CD4-positive, CD25-positive, alpha-beta regulatory T cell (primary cell): ENCODE measurements around the gene MRS2. TPM values are rescaled to one million over a fixed set of nuclear protein-coding genes. Genes with fewer than 3 reads are reported as not detected.
"Not testable (repeated sequence)": the region's sequence is repeated elsewhere in the genome, so short reads cannot be mapped to it uniquely, and the experiment has no call there.

Experiments
- ATAC-seq, 2 donors: fragments of 150-1000 bp; cut with Tn5 transposase; one replicate each; pipeline ENCODE4 v1.10.0; 2021; ENCODE audit warnings: low read depth in 2 of 2, moderate number of reproducible peaks in 2 of 2, moderate library complexity in 1 of 2
- DNase-seq, 3 donors: peaks; one replicate each; pipeline versions ENCODE4 v3.0.0 to v3.0.0-alpha.2; 2012 to 2022; ENCODE audit warnings: mixed read lengths in 1 of 3
- H3K27ac ChIP-seq: one replicate; pipeline ENCODE4 v1.7.0; 2013; ENCODE audit warnings: mild to moderate bottlenecking, low read length; ENCODE audit not compliant: insufficient read depth, poor library complexity, severe bottlenecking
- H3K27me3 ChIP-seq: one replicate; pipeline ENCODE4 v1.7.0; 2013; ENCODE audit warnings: low read length; ENCODE audit not compliant: control insufficient read depth, insufficient read depth
- H3K36me3 ChIP-seq: one replicate; pipeline ENCODE4 v1.7.0; 2013; ENCODE audit warnings: mild to moderate bottlenecking, low read length, moderate library complexity; ENCODE audit not compliant: control insufficient read depth, insufficient read depth
- H3K4me1 ChIP-seq: 2 replicates; pipeline ENCODE4 v1.7.0; 2013; ENCODE audit warnings: mild to moderate bottlenecking, low read length; ENCODE audit not compliant: insufficient read depth, control insufficient read depth, poor library complexity, severe bottlenecking
- H3K4me3 ChIP-seq: one replicate; pipeline ENCODE4 v1.7.0; 2013; ENCODE audit warnings: low read depth, mild to moderate bottlenecking, low read length, moderate library complexity
- H3K9me3 ChIP-seq, 2 experiments: 1 replicate in 1 of 2; 2 replicates in 1 of 2; pipeline ENCODE4 v1.7.0; 2013; ENCODE audit warnings: low read length in 2 of 2, mild to moderate bottlenecking in 1 of 2, moderate library complexity in 1 of 2; ENCODE audit not compliant: control insufficient read depth in 2 of 2
- H3K27ac Mint-ChIP-seq, 3 donors: one replicate each; pipeline ENCODE4 v1.8.0; 2020 to 2022; ENCODE audit warnings: mild to moderate bottlenecking in 3 of 3, mixed read lengths in 3 of 3, moderate library complexity in 2 of 3
- H3K27me3 Mint-ChIP-seq: one replicate; pipeline ENCODE4 v1.8.0; 2022; ENCODE audit warnings: mild to moderate bottlenecking, mixed read lengths
- H3K36me3 Mint-ChIP-seq: one replicate; pipeline ENCODE4 v1.8.0; 2020; ENCODE audit warnings: mixed read lengths
- H3K4me1 Mint-ChIP-seq, 4 donors: one replicate each; pipeline ENCODE4 v1.8.0; 2020 to 2022; ENCODE audit warnings: mixed read lengths in 4 of 4, mild to moderate bottlenecking in 1 of 4
- H3K4me3 Mint-ChIP-seq, 4 donors: one replicate each; pipeline ENCODE4 v1.8.0; 2020 to 2022; ENCODE audit warnings: mild to moderate bottlenecking in 4 of 4, mixed read lengths in 4 of 4, moderate library complexity in 3 of 4
- H3K9me3 Mint-ChIP-seq, 7 donors: one replicate each; pipeline ENCODE4 v1.8.0; 2020 to 2022; ENCODE audit warnings: mixed read lengths in 7 of 7, mild to moderate bottlenecking in 3 of 7, moderate library complexity in 2 of 7
- polyA plus RNA-seq, 4 donors: library from polyadenylated mRNA; unstranded; fragments of 300-500 nt; fragmentation: Illumina TruSeq; gene quantifications; one replicate each; pipeline ENCODE4 v1.2.3, GENCODE V29; 2021
- total RNA-seq: library from RNA; stranded (reverse); gene quantifications from one replicate; pipeline ENCODE4 v1.2.3, GENCODE V29; 2022

The MRS2 gene
- total and polyA plus RNA-seq, 5 donors from 2014 or later = 9.7 to 17.5 (median 16.0) TPM

DNA sequence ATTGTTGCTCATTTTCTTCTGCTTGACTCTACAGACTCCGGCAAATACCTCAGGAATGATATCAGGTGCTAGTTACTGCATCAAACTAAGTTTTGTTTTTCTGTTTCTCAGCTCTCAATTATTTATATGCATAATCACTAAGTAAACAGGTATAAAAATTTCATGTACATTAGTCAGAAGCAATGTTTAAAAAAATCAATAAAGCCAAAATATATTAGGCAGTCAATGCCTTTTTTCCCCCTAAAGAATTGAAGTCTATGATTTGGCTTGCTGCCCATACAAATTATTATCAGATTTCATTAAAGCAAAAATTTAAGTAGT lies 20.6 kb upstream of the MRS2 start:
- H3K36me3 Mint-ChIP-seq = no peaks in the 10 kb centered on the region
- H3K27me3 ChIP-seq = no peaks in the 10 kb centered on the region
- DNase-seq = no peak

DNA sequence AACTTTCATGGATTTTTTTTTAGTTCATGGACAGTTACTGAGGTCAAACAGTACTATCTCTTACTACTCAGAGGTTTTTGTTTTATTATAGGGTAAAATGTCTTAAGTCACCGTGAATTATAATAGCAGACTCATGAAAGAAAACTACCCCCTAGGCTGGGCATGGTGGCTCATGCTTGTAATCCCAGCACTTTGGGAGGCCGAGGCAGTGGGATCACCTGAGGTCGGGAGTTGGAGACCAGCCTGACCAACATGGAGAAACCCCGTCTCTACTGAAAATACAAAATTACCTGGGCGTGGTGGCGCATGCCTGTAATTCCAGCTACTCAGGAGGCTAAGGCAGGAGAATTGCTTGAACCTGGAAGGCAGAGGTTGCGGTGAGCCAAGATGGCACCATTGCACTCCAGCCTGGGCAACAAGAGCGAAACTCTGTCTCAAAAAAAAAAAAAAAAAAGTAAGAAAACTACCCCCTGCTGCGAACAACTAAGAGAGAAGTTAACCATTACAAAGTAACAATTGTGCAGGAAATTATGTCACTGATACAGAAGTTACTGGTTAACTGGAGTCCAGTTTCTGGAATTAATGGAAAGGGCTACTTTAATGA lies 19.7 kb upstream of the MRS2 start:
- not testable (repeated sequence) for H3K4me1 Mint-ChIP-seq, H3K9me3 Mint-ChIP-seq

More for the DNA sequence above, 20.6 kb upstream of the MRS2 start:
- no peaks in the 10 kb centered on the region for H3K4me1 ChIP-seq
- H3K27ac ChIP-seq = no peak overlapping the region
- no peak for ATAC-seq
- no peak overlapping the region for H3K27ac Mint-ChIP-seq
- H3K36me3 ChIP-seq = no peaks in the 10 kb centered on the region
- H3K9me3 Mint-ChIP-seq = peaks cover 0 to 2% (median 0%) of the 10 kb centered on the region in 7 donors
- no peaks in the 10 kb centered on the region for H3K4me1 Mint-ChIP-seq
- H3K27me3 Mint-ChIP-seq = peaks cover 21% of the 10 kb centered on the region
- H3K9me3 ChIP-seq = no peaks in the 10 kb centered on the region
- no peak overlapping the region for H3K4me3 ChIP-seq
- no peak overlapping the region for H3K4me3 Mint-ChIP-seq

GRCh38 chr6:24384369-24385130 lies 18.2 kb upstream of the MRS2 start:
- not testable (repeated sequence) for H3K4me3 Mint-ChIP-seq, H3K27ac Mint-ChIP-seq, ATAC-seq, H3K4me1 ChIP-seq, H3K4me1 Mint-ChIP-seq, H3K27ac ChIP-seq, DNase-seq, H3K36me3 Mint-ChIP-seq, H3K9me3 ChIP-seq, H3K27me3 ChIP-seq, H3K4me3 ChIP-seq, H3K36me3 ChIP-seq, H3K9me3 Mint-ChIP-seq
- H3K27me3 Mint-ChIP-seq = peaks cover 12% of the 10 kb centered on the region

More for the DNA sequence above, 19.7 kb upstream of the MRS2 start:
- not testable (repeated sequence) for H3K4me3 ChIP-seq, H3K36me3 Mint-ChIP-seq, ATAC-seq, DNase-seq, H3K4me3 Mint-ChIP-seq, H3K27ac ChIP-seq, H3K27me3 ChIP-seq, H3K9me3 ChIP-seq, H3K27ac Mint-ChIP-seq, H3K4me1 ChIP-seq, H3K36me3 ChIP-seq
- peaks cover 18% of the 10 kb centered on the region for H3K27me3 Mint-ChIP-seq

DNA sequence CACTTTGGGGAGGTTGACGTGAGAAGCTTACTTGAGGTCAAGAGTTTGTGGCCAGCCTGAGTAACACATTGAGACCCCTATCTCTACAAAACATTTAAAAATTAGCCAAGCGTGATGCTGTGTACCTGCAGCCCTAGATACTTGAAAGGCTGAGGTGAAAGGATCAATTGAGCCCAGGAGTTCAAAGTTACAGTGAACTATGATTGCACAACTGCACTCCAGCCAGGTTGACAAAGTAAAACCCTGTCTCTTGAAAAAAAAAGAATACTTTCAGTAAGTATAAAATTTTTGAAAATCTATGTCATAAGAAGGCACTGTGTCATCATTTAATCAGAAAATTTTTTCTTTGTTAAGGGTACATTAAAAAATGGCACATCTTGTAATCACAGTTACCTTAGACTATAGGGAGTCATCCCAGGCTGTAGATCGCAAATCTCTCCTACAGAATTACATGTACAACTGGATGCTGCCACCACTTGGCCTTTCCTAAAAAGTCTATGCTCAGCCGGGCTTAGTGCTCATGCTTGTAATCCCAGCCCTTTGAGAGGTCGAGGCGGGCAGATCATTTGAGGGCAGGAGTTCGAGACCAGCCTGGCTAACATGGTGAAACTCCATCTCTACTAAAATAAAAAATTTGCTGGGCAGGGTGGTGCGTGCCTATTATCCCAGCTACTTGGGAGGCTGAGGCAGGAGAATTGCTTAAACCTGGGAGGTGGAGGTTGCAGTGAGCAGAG lies 17.0 kb upstream of the MRS2 start:
- Mint-ChIP-seq H3K36me3 (no peaks in the 10 kb centered on the region), H3K27ac (no peak overlapping the region), H3K4me3 (no peak overlapping the region), H3K4me1 (no peaks in the 10 kb centered on the region), H3K9me3 (peaks cover 0 to 2% (median 0%) of the 10 kb centered on the region in 7 donors), H3K27me3 (peaks cover 12% of the 10 kb centered on the region)
- Histone ChIP-seq H3K9me3 (no peaks in the 10 kb centered on the region), H3K4me3 (no peak overlapping the region), H3K36me3 (no peaks in the 10 kb centered on the region), H3K27ac (no peak overlapping the region), H3K27me3 (no peaks in the 10 kb centered on the region), H3K4me1 (no peaks in the 10 kb centered on the region)
- ATAC-seq = no peak
- DNase-seq = no peak

DNA sequence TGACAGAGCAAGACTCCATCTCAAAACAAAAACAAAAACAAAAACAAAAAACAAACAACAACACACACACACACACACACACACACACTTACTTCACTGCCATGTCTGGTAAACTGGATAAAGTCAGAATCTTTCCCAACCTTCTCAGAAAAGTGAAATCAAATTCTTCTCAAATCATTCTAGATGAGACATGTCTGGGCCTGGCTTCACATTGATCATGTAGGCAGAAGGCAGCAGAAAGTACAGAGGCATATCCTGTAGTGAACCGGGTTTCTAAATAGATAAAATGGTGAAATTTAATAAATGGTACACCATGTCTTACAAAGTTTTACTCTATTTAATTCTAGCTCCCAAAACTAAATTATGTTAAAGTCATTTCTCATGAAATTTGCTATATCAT lies 14.9 kb upstream of the MRS2 start:
- no peak overlapping the region for H3K4me3 ChIP-seq
- ATAC-seq (no peak), DNase-seq (no peak)
- Mint-ChIP-seq H3K36me3 (no peaks in the 10 kb centered on the region), H3K27me3 (peaks cover 16% of the 10 kb centered on the region), H3K4me3 (no peak overlapping the region), H3K27ac (no peak overlapping the region), H3K4me1 (peaks cover 0 to 2% (median 0%) of the 10 kb centered on the region in 4 donors), H3K9me3 (peaks cover 0 to 2% (median 0%) of the 10 kb centered on the region in 7 donors)
- no peaks in the 10 kb centered on the region for H3K36me3 ChIP-seq
- H3K27me3 ChIP-seq = no peaks in the 10 kb centered on the region
- H3K9me3 ChIP-seq = no peaks in the 10 kb centered on the region
- H3K27ac ChIP-seq = no peak overlapping the region
- H3K4me1 ChIP-seq = no peaks in the 10 kb centered on the region

- Mint-ChIP-seq H3K27ac (no peak overlapping the region), H3K27me3 (peaks cover 33% of the 10 kb centered on the region), H3K4me3 (no peak overlapping the region), H3K4me1 (peaks cover 0 to 2% (median 0%) of the 10 kb centered on the region in 4 donors), H3K9me3 (peaks cover 0 to 2% (median under 1%) of the 10 kb centered on the region in 7 donors), H3K36me3 (no peaks in the 10 kb centered on the region)
- Histone ChIP-seq H3K36me3 (no peaks in the 10 kb centered on the region), H3K9me3 (peaks cover 0 to under 1% of the 10 kb centered on the region in 2 experiments), H3K27ac (no peak overlapping the region), H3K4me3 (no peak overlapping the region), H3K4me1 (no peaks in the 10 kb centered on the region), H3K27me3 (peaks cover 3% of the 10 kb centered on the region)
- no peak for DNase-seq
- ATAC-seq = no peak
Measured at GRCh38 chr6:24391208-24391607, 11.5 kb upstream of the MRS2 start.

GRCh38 chr6:24391756-24392405 lies 10.9 kb upstream of the MRS2 start:
- Mint-ChIP-seq H3K27me3 (peaks cover 35% of the 10 kb centered on the region), H3K4me1 (peaks cover 0 to 2% (median 0%) of the 10 kb centered on the region in 4 donors), H3K9me3 (peaks cover 0 to 7% (median 1%) of the 10 kb centered on the region in 7 donors), H3K27ac (no peak overlapping the region), H3K4me3 (no peak overlapping the region), H3K36me3 (no peaks in the 10 kb centered on the region)
- DNase-seq (peak in 1 of 3 donors; percentile 12), ATAC-seq (no peak)
- no peaks in the 10 kb centered on the region for H3K4me1 ChIP-seq
- H3K27me3 ChIP-seq = peaks cover 9% of the 10 kb centered on the region
- no peak overlapping the region for H3K4me3 ChIP-seq
- no peaks in the 10 kb centered on the region for H3K36me3 ChIP-seq
- no peak overlapping the region for H3K27ac ChIP-seq
- H3K9me3 ChIP-seq = peaks cover 0 to 6% of the 10 kb centered on the region in 2 experiments
